ENCODE measurements around the gene SLC8A1. TPM values are rescaled to one million over a fixed set of nuclear protein-coding genes. Genes with fewer than 3 reads are reported as not detected.
A peak's percentile ranks its signal among the peaks of the same experiment; 100 is the strongest.

The SLC8A1 gene
- total and polyA plus RNA-seq, 7 donors: 0.20 to 4.9 (median 2.3) TPM

- peaks cover 43% of the 10 kb centered on the region for H3K4me1 ChIP-seq
Measured at GRCh38 chr2:40279001-40279400, 172.9 kb downstream of the SLC8A1 start.

GRCh38 chr2:40276076-40276475 is 175.8 kb downstream of the SLC8A1 start:
- intact Hi-C loops (cut with DNase I): no loop called here
- DNase-seq (no peak), ATAC-seq (no peak)
- Histone ChIP-seq H3K27ac (no peak overlapping the region), H3K36me3 (ENCODE audit: insufficient read depth in 1 of 2, low read depth in 1 of 2) (no peaks in the 10 kb centered on the region), H3K4me1 (peaks cover 14% of the 10 kb centered on the region), H3K9me3 (no peaks in the 10 kb centered on the region), H3K27me3 (ENCODE audit: insufficient read depth in 3 of 3, low read length in 2 of 3) (no peaks in the 10 kb centered on the region), H3K4me3 (no peak overlapping the region)
- TF ChIP-seq CTCF (IDR thresholded peaks at IDR 0.05): no peak
- WGBS, 3 donors: 90 to 97% (median 91%) methylated on average over 1 of the region's 1 CpG

More at GRCh38 chr2:40279001-40279400, 172.9 kb downstream of the SLC8A1 start:
- peak overlapping the region; percentile 4 for H3K4me3 ChIP-seq
- no peak for TF ChIP-seq CTCF (IDR thresholded peaks at IDR 0.05)
- no peaks in the 10 kb centered on the region for H3K27me3 ChIP-seq (ENCODE audit: insufficient read depth in 3 of 3, low read length in 2 of 3)
- H3K9me3 ChIP-seq: no peaks in the 10 kb centered on the region
- intact Hi-C loops (cut with DNase I): no loop called here
- no peak for DNase-seq
- peak in 1 of 4 donors; percentile 34 for ATAC-seq
- H3K27ac ChIP-seq: no peak overlapping the region
- WGBS, 3 donors: 11 to 29% (median 19%) methylated on average over 2 of the region's 2 CpGs
- H3K36me3 ChIP-seq (ENCODE audit: insufficient read depth in 1 of 2, low read depth in 1 of 2): no peaks in the 10 kb centered on the region

GRCh38 chr2:40274270-40274669 is 177.6 kb downstream of the SLC8A1 start:
- ATAC-seq (no peak), DNase-seq (no peak)
- Histone ChIP-seq H3K27me3 (ENCODE audit: insufficient read depth in 3 of 3, low read length in 2 of 3) (no peaks in the 10 kb centered on the region), H3K36me3 (ENCODE audit: insufficient read depth in 1 of 2, low read depth in 1 of 2) (no peaks in the 10 kb centered on the region), H3K4me1 (peaks cover 6% of the 10 kb centered on the region), H3K4me3 (no peak overlapping the region), H3K27ac (no peak overlapping the region), H3K9me3 (no peaks in the 10 kb centered on the region)
- WGBS, 3 donors: 79 to 88% (median 83%) methylated on average over 4 of the region's 4 CpGs
- TF ChIP-seq CTCF (IDR thresholded peaks at IDR 0.05): no peak
- intact Hi-C loops (cut with DNase I): no loop called here

- H3K36me3 ChIP-seq (ENCODE audit: insufficient read depth in 1 of 2, low read depth in 1 of 2): no peaks in the 10 kb centered on the region
- H3K27ac ChIP-seq: no peak overlapping the region
- DNase-seq: no peak
- no peak overlapping the region for H3K4me3 ChIP-seq
- no peaks in the 10 kb centered on the region for H3K27me3 ChIP-seq (ENCODE audit: insufficient read depth in 3 of 3, low read length in 2 of 3)
- no peak for TF ChIP-seq CTCF (IDR thresholded peaks at IDR 0.05)
- ATAC-seq: no peak
- WGBS, 3 donors: 61 to 79% (median 63%) methylated on average over 6 of the region's 6 CpGs
- intact Hi-C loops (cut with DNase I): no loop called here
- peaks cover under 1% of the 10 kb centered on the region for H3K4me1 ChIP-seq
- no peaks in the 10 kb centered on the region for H3K9me3 ChIP-seq
Measured at GRCh38 chr2:40273734-40274182, 178.1 kb downstream of the SLC8A1 start.

GRCh38 chr2:40271094-40271493 is 180.8 kb downstream of the SLC8A1 start:
- H3K36me3 ChIP-seq (ENCODE audit: insufficient read depth in 1 of 2, low read depth in 1 of 2): no peaks in the 10 kb centered on the region
- H3K27me3 ChIP-seq (ENCODE audit: insufficient read depth in 3 of 3, low read length in 2 of 3): no peaks in the 10 kb centered on the region
- H3K27ac ChIP-seq: no peak overlapping the region
- intact Hi-C loops (cut with DNase I): no loop called here
- 76 to 80% (median 79%) methylated on average over 6 of the region's 6 CpGs for WGBS, 3 donors
- ATAC-seq (no peak), DNase-seq (no peak)
- H3K4me3 ChIP-seq: no peak overlapping the region
- no peaks in the 10 kb centered on the region for H3K9me3 ChIP-seq
- no peak for TF ChIP-seq CTCF (IDR thresholded peaks at IDR 0.05)
- no peaks in the 10 kb centered on the region for H3K4me1 ChIP-seq

Measured in psoas muscle (tissue), 8 donors.